ENCODE measurements around the gene CCR3.
"Not testable (repeated sequence)": the region's sequence is repeated elsewhere in the genome, so short reads cannot be mapped to it uniquely, and the experiment has no call there.

The CCR3 gene

GRCh38 chr3:46242120-46242519, at the start of gene CCR3:
TSS of gene CCR3 (plus strand) at chr3:46242460. CDS start at chr3:46265159, 22,699 bp downstream.
- no peak for DNase-seq

GRCh38 chr3:46192939-46193338, 49.3 kb upstream of the CCR3 start:
- no peak for DNase-seq

DNA sequence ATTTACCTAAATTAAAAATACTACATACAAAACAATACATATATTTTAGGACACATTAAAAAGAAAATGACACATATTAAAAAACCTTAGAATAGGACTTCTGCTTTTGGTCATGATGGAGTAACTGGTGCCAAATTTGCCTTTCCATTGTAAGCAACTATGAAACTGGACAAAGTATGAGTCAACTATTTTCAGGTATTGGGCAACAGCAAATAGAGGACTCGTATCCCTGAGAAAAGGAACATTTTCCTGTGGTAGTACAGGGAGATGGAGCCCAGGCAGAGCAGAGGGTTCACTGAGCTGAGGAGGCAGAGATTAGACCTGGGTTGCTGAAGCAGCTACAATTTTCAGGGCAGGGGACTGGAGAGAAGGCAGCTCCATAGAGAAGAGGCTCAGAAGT, 48.8 kb upstream of the CCR3 start:
- no peak for DNase-seq

DNA sequence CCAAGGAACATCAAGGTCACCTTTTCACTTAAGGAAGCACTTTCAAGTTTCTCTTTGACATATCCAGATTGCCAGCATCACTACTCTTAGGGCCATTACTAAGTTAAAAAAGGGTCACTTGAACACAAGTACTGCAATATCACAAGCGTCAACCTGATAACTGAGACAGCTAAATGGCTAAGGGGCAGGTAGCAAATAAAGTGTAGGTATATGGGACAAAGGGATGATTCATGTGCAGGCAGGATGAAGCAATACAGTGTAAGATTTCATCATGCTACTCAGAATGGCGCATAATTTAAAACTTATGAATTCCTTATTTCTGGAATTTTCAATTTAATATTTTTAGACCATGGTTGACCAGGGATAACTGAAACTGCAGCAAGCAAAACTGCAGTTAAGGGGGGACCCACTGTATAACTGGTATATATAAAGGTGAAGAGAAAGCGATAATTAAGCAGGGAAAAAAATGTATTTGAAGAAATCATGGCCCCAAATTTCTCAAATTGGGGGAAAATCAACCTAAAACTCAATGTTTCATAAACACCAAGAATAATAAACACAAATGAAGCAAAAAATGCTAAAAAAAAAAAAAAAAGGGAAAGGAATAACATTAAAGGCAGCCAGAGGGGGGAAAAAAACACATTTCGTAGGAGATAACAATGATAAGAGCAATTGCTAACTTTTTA, 47.2 kb upstream of the CCR3 start:
- no peak for DNase-seq

DNA sequence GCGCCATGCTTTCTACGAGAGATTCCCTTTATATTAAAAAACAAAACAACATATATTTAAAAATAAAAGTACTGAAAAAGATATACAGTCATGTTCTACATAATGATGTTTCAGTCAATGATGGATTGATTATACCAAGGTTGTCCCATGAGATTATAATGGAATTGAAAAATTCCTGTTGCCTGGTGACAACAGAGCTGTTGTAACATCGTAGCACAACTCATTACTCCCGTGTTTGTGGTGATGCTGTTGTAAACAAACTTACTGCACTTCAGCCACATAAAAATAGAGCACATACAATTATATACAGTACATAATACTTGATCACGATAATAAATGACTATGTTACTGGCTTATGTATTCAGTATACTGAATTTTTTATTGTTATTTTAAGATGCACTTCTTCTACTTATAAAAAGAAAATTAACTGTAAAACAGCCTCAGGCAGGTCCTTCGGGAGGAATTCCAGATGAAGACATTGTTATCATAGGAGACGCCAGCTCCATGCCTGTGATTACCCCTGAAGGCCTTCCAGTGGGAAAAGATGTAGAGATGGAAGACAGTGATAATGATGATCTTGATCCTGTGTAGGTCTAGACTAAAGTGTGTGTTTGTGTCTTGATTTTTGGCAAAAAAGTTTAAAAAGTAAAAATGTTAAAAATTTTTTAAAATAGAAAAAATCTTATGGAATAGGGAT, 45.9 kb upstream of the CCR3 start:
- DNase-seq, result no peak

DNA sequence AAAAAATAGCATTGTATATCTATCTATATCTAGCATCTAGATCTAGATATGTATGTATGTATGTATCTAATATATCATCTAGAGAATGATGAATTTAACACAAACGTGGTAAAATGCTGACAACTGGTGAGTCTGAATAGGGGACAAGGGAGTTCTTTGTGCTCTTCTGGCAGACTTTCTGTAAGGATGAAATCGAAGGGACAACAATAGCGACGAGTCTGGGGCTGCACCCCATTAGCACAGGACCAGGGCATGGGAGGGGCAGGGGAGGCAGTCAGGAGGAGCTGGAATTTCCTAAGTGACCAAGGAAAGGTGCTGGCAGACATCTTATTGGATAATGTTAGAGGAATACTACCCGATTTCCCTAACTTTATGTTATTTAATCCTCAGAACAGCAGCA, 42.0 kb upstream of the CCR3 start:
- DNase-seq, result no peak

- DNase-seq, result no peak
Measured at GRCh38 chr3:46200790-46201189, 41.5 kb upstream of the CCR3 start.

DNA sequence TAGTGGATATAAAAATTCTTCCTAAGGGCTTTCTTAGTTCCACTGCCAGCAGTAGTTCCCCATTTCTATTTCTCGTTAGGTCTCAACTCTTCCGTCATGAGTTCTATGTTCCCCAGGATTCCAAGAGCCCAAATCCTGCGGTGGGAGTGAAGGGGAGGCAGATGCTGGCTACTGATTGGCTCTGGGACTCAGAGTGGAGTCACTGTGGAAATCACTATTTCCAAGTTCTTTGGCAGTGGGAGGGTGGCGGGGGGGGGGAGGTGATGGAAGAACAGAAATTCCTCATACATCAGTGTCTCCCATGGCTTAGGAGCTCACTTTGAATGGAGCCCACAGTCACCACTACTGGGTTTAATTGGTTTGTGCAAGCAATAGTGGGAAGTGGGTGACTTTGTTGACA, 39.7 kb upstream of the CCR3 start:
- DNase-seq, result no peak

- DNase-seq, result no peak
Measured at GRCh38 chr3:46203681-46204080, 38.6 kb upstream of the CCR3 start.

DNA sequence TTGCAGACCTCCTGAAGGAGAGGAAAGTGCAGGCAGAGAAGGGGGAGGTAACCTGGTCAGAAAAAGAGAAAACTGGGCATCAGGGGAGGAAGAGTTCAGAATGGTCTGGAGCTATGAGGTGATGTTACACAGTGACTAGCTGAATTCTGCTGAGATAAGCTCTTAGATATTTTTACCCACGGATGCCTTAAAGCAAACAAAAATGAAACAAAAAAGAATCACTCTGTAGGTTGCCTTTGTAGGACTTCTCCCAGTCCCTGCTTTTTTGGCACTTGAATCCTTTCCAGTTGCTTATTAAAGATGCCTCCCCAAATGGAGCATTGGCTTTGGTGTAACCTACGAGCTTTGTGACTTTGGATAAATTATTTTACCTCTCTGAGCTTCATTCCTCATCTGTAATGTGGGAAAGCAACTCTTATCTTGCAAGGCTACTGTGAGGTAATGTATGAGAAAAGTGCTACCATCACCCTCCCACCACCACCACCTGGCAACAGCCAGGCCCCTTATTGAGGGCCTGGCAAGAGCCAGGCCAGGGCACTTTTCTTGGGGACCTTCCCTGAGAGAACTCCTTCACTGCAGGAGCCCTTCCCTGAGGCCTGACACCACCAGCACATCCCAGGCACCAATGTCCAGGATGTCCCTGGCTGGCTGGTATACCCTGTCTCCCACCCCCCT, 36.8 kb upstream of the CCR3 start:
- DNase-seq, result no peak

DNA sequence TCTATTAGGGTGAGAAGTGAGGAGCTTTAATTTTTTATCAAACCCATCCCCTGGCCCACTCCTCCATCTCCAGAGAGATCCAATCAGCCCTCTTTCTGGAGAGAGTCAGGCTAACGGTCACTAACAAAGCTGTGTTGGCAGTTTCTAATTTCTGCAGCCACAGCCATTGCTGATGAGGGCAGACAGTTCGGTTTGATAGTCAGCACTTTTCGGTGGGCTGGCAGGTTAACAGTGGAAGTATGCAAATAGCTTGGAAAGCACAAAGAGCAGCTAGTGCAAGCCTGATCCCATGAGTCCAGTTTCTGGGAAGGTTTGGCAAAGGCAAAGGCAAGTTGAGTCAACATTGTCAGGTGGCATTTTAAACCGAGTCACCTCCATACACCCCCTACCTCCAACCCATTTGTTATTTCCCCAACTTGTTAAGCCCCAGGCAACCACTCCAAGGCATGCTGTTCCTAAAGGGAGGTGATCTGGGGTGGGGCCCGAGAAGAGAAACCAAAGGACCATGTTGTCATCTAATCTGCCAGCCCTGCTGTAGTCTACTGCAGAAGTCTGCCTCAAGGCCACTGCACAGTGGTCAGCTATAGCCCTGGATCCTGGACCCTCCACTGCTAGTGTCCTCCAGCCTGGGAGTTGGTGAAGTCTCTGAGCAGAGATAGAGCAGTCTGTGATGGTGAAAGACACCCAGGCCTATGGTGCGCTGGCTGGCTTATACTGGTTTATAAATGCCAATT, 35.8 kb upstream of the CCR3 start:
- DNase-seq, result no peak

- not testable (repeated sequence) for DNase-seq
Measured at GRCh38 chr3:46207514-46207913, 34.7 kb upstream of the CCR3 start.

- peak; percentile 77 for DNase-seq
Measured at GRCh38 chr3:46208167-46208704, 34.0 kb upstream of the CCR3 start, which contains the start of gene CCR1. TSS of gene CCR1 (minus strand) at chr3:46208313. CDS start at chr3:46204313, 4,000 bp downstream.

- DNase-seq, result no peak
Measured at GRCh38 chr3:46209053-46209452, 33.2 kb upstream of the CCR3 start.

GRCh38 chr3:46209746-46210470, 32.4 kb upstream of the CCR3 start:
- no peak for DNase-seq

DNA sequence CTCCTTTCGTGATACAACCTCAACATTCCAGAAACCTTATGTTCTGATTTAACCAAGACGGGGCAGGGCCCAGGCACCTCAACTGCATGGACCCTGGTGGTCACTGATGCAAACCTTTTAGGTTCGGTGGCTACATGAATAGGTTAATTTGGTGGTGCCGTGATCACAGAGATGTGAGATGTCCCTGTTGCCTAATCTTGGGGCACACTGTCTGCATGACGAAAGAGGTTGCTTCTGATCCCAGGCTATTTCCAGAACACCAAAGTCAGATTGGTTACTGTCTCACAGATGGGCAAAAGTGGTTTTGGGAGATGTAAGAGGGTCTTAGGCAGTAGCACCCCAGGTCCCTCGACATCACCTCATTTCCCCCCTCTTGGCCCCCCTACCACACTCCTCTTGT, 30.2 kb upstream of the CCR3 start:
- no peak for DNase-seq

DNA sequence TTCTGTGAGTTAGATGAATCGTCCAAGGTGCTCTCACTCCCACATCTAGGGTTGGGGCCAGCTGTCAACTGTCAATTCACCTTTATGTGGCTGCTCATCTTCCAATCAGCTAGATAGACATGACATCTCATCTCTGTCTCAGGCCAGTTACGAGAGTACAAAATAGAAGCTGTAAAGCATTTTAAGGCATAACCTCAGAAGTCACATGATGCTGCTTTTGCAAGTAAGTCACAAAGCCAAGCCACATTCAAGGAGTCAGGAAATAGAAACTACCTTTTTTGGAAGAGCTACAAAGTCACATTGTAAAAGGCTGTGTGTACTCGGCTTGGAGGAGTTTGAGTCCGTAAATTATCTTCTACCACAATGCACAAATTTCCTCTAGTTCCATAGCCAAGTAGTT, 29.1 kb upstream of the CCR3 start:
- peak; percentile 54 for DNase-seq

DNA sequence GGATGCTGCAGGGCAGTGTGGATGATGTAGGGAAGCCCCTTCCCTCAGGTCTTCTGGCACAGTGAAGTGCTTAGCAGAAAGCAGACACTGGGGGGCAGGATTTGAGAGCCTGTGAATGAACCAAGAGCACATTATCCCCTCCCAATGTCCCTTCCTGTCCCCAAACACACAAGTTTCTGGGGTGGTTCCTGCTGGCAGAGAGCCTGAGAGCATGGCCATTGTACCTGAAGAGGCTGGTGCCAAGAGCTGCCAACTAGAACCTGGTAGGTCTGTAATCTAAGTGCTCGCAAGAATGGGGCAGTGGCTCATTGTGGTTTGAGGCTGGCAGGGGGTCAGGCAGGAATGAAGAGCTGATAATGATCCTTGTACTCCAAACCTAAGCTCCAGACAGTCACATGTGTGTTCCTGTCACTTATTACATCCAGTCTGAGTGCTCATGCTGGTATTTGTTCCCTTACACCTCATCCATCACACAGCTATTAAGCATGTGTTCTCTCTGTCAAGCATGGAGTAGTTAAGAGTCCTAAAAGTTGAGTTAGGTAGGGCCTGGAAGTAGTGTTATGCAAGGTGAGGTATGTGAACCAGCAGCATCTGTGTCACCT, 27.4 kb upstream of the CCR3 start:
- peak; percentile 43 for DNase-seq

GRCh38 chr3:46215810-46216414, 26.3 kb upstream of the CCR3 start:
- DNase-seq, result no peak

GRCh38 chr3:46218196-46218709, 24.0 kb upstream of the CCR3 start:
- no peak for DNase-seq

GRCh38 chr3:46221391-46221790, 20.9 kb upstream of the CCR3 start:
- no peak for DNase-seq

Data from activated CD4-positive, alpha-beta T cell treated with anti-CD3 and anti-CD28 coated beads, Interleukin-10, Interleukin-2, amounts not matched to agents 100 ng/mL and 50 ng/mL, durations not matched to agents 16 hours and 8 hours (primary cell).